HepG2 (cell line): Measurements from ENCODE around the gene PARD3. TPM values are rescaled to one million over a fixed set of nuclear protein-coding genes. Genes with fewer than 3 reads are reported as not detected.

ENCODE experiments used
- CEBPB ChIP-seq: IDR thresholded peaks from 2 replicates; pipeline ENCODE4 v1.6.1; 2011; ENCODE audit warnings: low read depth, low read length, improper control_type of control experiment, borderline replicate concordance
- EHMT2 ChIP-seq: fragments of 200-600 bp; sonication (generic); IDR thresholded peaks from 2 replicates; pipeline ENCODE4 v1.7.0; 2017; ENCODE audit warnings: antibody characterized with exemption, low read depth, low read length, borderline replicate concordance
- NFIC ChIP-seq: IDR thresholded peaks from 2 replicates; pipeline ENCODE4 v1.6.1; 2012; ENCODE audit warnings: mild to moderate bottlenecking, low read length, inconsistent platforms
- NR1H2 ChIP-seq: sonication (generic); formaldehyde crosslinking; IDR thresholded peaks from 2 replicates; pipeline ENCODE4 v1.8.1; 2022; ENCODE audit warnings: low read depth, missing genetic modification reagents, borderline replicate concordance
- NR2C2 ChIP-seq: sonication (generic); formaldehyde crosslinking; IDR thresholded peaks from 2 replicates; pipeline ENCODE4 v1.4.0; 2020; ENCODE audit warnings: missing genetic modification reagents, mild to moderate bottlenecking, moderate library complexity, borderline replicate concordance
- POLR2AphosphoS2 ChIP-seq: IDR thresholded peaks from 2 replicates; pipeline ENCODE4 v1.6.1; 2011; ENCODE audit warnings: low read depth, low read length, improper control_type of control experiment
- RFX1 ChIP-seq: fragments of 450-650 bp; IDR thresholded peaks from 2 replicates; pipeline ENCODE4 v1.6.1; 2017
- SIX1 ChIP-seq: sonication (generic); formaldehyde crosslinking; IDR thresholded peaks from 2 replicates; pipeline ENCODE4 v1.4.0; 2020; ENCODE audit warnings: missing genetic modification reagents, borderline replicate concordance
- SMAD9 ChIP-seq: sonication (generic); formaldehyde crosslinking; IDR thresholded peaks from 2 replicates; pipeline ENCODE4 v1.5.1; 2020; ENCODE audit warnings: mild to moderate bottlenecking, missing genetic modification reagents
- SOX5 ChIP-seq: IDR thresholded peaks from 2 replicates; pipeline ENCODE4 v1.6.1; 2016; ENCODE audit warnings: borderline replicate concordance
- THAP8 ChIP-seq: sonication (generic); formaldehyde crosslinking; IDR thresholded peaks from 2 replicates; pipeline ENCODE4 v1.5.1; 2020; ENCODE audit warnings: missing genetic modification reagents, mild to moderate bottlenecking, borderline replicate concordance
- ZNF124 ChIP-seq: sonication (generic); formaldehyde crosslinking; IDR thresholded peaks from 2 replicates; pipeline ENCODE4 v1.4.0; 2020; ENCODE audit warnings: missing genetic modification reagents
- ZNF446 ChIP-seq: sonication (generic); formaldehyde crosslinking; IDR thresholded peaks from 2 replicates; pipeline ENCODE4 v1.5.0; 2020; ENCODE audit warnings: mild to moderate bottlenecking, missing genetic modification reagents
- ZNF761 ChIP-seq: sonication (generic); formaldehyde crosslinking; conservative IDR thresholded peaks from 2 replicates; pipeline ENCODE4 v1.4.0; 2020; ENCODE audit warnings: mild to moderate bottlenecking, missing genetic modification reagents
- ZNF776 ChIP-seq: sonication (generic); formaldehyde crosslinking; IDR thresholded peaks from 2 replicates; pipeline ENCODE4 v1.4.0; 2020; ENCODE audit warnings: mild to moderate bottlenecking, missing genetic modification reagents
- ZSCAN9 ChIP-seq: IDR thresholded peaks from 2 replicates; pipeline ENCODE4 v1.6.1; 2016; ENCODE audit warnings: borderline replicate concordance
- polyA plus RNA-seq, 8 experiments: library from polyadenylated mRNA; depleted of rRNA in 3 of 8; stranded (reverse) in 7 of 8; unstranded in 1 of 8; fragments of >200 nt; fragmentation: Illumina TruSeq in 4 of 8; extraction: Trizol in 4 of 8; gene quantifications; 2 replicates each; pipeline versions ENCODE4 v1.2.1 to v1.2.3, GENCODE V29; 2011 to 2016; ENCODE audit warnings: low read depth in 4 of 8, missing spikeins in 1 of 8, mixed read lengths in 1 of 8; ENCODE audit not compliant: insufficient read depth in 1 of 8
- total RNA-seq, 5 experiments: library from RNA; depleted of rRNA; stranded (reverse); fragments of >200 nt; fragmentation: Illumina TruSeq; extraction: Trizol; gene quantifications; 2 replicates each; pipeline ENCODE4 v1.2.3, GENCODE V29; 2016; ENCODE audit warnings: low read depth in 1 of 5
- TF ChIP-seq, protein P1 (sequence below): sonication (generic); formaldehyde crosslinking; IDR thresholded peaks from 2 replicates; pipeline ENCODE4 v1.4.0; 2020; ENCODE audit warnings: missing genetic modification reagents
- TF ChIP-seq, protein P2 (sequence below): sonication (generic); formaldehyde crosslinking; IDR thresholded peaks from 2 replicates; pipeline ENCODE4 v1.4.0; 2020; ENCODE audit warnings: low read depth, missing genetic modification reagents

The PARD3 gene
- total and polyA plus RNA-seq, 2 of the 13 experiments (the other 11 are each of a cell fraction or from before 2014, with no cell fraction given): 40.9 to 60.0 TPM

GRCh38 chr10:34203966-34204630, 611.0 kb downstream of the PARD3 start (continued):
- TF ChIP-seq ZSCAN9: peak; percentile 95; the same call in 1 of the 2 replicates
- TF ChIP-seq POLR2AphosphoS2: no peak
- TF ChIP-seq ZNF124: no peak
- TF ChIP-seq CEBPB: no peak
- no peak for TF ChIP-seq RFX1
- TF ChIP-seq, protein P1, sequence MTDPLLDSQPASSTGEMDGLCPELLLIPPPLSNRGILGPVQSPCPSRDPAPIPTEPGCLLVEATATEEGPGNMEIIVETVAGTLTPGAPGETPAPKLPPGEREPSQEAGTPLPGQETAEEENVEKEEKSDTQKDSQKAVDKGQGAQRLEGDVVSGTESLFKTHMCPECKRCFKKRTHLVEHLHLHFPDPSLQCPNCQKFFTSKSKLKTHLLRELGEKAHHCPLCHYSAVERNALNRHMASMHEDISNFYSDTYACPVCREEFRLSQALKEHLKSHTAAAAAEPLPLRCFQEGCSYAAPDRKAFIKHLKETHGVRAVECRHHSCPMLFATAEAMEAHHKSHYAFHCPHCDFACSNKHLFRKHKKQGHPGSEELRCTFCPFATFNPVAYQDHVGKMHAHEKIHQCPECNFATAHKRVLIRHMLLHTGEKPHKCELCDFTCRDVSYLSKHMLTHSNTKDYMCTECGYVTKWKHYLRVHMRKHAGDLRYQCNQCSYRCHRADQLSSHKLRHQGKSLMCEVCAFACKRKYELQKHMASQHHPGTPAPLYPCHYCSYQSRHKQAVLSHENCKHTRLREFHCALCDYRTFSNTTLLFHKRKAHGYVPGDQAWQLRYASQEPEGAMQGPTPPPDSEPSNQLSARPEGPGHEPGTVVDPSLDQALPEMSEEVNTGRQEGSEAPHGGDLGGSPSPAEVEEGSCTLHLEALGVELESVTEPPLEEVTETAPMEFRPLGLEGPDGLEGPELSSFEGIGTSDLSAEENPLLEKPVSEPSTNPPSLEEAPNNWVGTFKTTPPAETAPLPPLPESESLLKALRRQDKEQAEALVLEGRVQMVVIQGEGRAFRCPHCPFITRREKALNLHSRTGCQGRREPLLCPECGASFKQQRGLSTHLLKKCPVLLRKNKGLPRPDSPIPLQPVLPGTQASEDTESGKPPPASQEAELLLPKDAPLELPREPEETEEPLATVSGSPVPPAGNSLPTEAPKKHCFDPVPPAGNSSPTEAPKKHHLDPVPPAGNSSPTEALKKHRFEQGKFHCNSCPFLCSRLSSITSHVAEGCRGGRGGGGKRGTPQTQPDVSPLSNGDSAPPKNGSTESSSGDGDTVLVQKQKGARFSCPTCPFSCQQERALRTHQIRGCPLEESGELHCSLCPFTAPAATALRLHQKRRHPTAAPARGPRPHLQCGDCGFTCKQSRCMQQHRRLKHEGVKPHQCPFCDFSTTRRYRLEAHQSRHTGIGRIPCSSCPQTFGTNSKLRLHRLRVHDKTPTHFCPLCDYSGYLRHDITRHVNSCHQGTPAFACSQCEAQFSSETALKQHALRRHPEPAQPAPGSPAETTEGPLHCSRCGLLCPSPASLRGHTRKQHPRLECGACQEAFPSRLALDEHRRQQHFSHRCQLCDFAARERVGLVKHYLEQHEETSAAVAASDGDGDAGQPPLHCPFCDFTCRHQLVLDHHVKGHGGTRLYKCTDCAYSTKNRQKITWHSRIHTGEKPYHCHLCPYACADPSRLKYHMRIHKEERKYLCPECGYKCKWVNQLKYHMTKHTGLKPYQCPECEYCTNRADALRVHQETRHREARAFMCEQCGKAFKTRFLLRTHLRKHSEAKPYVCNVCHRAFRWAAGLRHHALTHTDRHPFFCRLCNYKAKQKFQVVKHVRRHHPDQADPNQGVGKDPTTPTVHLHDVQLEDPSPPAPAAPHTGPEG: no peak
- peak; percentile 26; the same call in 1 of the 2 replicates for TF ChIP-seq SOX5 (CRISPR knock-in tag)
- no peak for TF ChIP-seq ZNF446 (CRISPR knock-in tag)
- no peak for TF ChIP-seq NR2C2 (CRISPR knock-in tag)
- no peak for TF ChIP-seq SIX1
- TF ChIP-seq EHMT2: no peak
- TF ChIP-seq NFIC: peak; percentile 29; the same call in 1 of the 2 replicates
- no peak for TF ChIP-seq SMAD9 (CRISPR knock-in tag)
- TF ChIP-seq THAP8 (CRISPR knock-in tag): no peak
- TF ChIP-seq ZNF776: no peak
- no peak for TF ChIP-seq NR1H2 (CRISPR knock-in tag)
- TF ChIP-seq ZNF761 (CRISPR knock-in tag): no peak
- TF ChIP-seq, protein P2, sequence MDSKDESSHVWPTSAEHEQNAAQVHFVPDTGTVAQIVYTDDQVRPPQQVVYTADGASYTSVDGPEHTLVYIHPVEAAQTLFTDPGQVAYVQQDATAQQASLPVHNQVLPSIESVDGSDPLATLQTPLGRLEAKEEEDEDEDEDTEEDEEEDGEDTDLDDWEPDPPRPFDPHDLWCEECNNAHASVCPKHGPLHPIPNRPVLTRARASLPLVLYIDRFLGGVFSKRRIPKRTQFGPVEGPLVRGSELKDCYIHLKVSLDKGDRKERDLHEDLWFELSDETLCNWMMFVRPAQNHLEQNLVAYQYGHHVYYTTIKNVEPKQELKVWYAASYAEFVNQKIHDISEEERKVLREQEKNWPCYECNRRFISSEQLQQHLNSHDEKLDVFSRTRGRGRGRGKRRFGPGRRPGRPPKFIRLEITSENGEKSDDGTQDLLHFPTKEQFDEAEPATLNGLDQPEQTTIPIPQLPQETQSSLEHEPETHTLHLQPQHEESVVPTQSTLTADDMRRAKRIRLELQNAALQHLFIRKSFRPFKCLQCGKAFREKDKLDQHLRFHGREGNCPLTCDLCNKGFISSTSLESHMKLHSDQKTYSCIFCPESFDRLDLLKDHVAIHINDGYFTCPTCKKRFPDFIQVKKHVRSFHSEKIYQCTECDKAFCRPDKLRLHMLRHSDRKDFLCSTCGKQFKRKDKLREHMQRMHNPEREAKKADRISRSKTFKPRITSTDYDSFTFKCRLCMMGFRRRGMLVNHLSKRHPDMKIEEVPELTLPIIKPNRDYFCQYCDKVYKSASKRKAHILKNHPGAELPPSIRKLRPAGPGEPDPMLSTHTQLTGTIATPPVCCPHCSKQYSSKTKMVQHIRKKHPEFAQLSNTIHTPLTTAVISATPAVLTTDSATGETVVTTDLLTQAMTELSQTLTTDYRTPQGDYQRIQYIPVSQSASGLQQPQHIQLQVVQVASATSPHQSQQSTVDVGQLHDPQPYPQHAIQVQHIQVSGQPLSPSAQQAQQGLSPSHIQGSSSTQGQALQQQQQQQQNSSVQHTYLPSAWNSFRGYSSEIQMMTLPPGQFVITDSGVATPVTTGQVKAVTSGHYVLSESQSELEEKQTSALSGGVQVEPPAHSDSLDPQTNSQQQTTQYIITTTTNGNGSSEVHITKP (CRISPR knock-in tag): no peak
